ENCODE results near the gene ATRN.

Gene ATRN

DNA sequence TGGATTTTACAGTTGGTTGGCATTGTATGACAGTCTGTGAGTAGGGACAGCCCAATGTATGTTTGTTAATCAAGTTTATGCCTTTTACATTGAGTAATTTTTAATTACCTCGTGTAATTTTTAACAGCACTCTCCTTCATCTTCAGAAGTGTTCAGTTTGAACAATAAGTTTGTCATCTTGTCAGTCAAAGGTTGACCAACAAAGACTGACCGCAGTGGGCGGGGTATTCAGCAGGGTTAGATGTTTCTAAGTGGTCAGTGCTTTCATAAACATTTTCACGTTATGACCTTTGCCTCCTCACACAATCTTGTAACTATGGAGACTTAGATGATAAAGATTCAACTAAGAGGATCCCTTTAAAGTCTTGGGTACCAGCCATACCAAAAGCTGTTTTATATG is 151.6 kb downstream of the ATRN start:
- H3K27ac ChIP-seq (ENCODE audit: low read depth, low read length), result no peak overlapping the region
- H3K36me3 ChIP-seq (ENCODE audit: insufficient read depth, low read length), result no peaks in the 10 kb centered on the region
- no peak overlapping the region for H3K4me3 ChIP-seq (ENCODE audit: low read depth, low read length)
- no peaks in the 10 kb centered on the region for H3K4me1 ChIP-seq (ENCODE audit: control insufficient read depth, insufficient read depth, low read length, unreplicated experiment)
- H3K79me2 ChIP-seq (ENCODE audit: control insufficient read depth, insufficient read depth, low read length, unreplicated experiment), result no peaks in the 10 kb centered on the region
- no peak overlapping the region for H2AFZ ChIP-seq (ENCODE audit: low read length, unreplicated experiment)
- no peaks in the 10 kb centered on the region for H3K27me3 ChIP-seq (ENCODE audit: insufficient read depth, low read length)

DNA sequence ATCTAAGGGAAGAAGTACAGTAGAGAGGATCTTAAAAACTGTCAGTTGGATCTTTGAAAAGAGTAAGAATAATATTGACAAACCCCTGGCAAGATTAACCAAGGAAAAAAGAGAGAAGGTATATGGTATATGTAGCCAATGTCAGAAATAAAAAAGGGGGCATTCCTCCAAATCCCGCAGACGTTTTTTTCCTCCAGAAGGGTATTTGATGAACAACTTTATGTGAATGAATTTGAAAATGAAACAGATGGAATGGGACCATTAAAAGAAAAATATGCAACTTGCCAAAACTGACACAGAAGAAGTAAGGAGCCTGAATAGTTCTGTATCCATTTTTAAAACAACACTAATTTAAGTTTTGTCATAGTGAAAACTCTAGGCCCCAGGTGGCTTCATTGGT is 156.7 kb downstream of the ATRN start:
- Histone ChIP-seq H3K36me3 (ENCODE audit: insufficient read depth, low read length) (no peaks in the 10 kb centered on the region), H3K79me2 (ENCODE audit: control insufficient read depth, insufficient read depth, low read length, unreplicated experiment) (no peaks in the 10 kb centered on the region), H3K4me1 (ENCODE audit: control insufficient read depth, insufficient read depth, low read length, unreplicated experiment) (no peaks in the 10 kb centered on the region)

DNA sequence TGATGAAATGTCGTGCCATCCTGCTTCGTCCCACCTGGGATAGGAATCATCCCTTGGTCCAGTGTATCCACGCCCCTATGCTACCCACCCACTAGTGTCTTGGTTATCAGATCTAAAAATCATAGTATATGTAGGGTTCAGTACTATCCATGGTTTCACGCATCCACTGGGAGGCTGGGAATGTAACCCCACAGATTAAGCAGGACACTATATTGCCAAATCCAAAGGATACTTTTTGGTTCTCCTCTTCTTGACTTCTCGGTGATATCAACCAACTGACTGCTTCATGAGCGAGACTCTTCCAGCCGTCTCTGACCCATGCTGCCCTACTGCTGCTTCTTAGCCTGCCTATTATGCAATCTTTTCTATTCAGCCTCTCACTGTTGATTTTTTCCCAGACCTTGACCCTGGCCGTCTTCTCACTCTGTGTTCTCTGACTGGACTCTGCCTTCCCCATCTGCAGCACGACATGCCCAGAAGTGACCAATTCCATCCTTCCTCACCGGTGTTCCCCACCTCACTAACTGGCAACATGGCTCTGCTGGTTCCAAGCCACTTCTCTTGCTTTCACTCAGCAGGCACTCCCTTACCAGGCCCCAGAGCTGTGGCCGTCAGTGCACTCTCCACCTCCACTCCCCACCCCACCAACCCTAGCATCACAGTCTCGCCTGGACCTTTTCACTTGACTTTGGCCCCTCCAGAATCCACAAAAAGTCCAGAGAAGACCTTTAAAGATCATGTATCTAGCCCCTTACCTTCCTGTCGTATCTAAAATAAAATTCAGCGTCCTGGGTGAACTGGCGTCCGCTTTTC is 157.9 kb downstream of the ATRN start:
- Histone ChIP-seq H3K79me2 (ENCODE audit: control insufficient read depth, insufficient read depth, low read length, unreplicated experiment) (no peaks in the 10 kb centered on the region), H2AFZ (ENCODE audit: low read length, unreplicated experiment) (no peak overlapping the region), H3K4me3 (ENCODE audit: low read depth, low read length) (no peak overlapping the region), H3K36me3 (ENCODE audit: insufficient read depth, low read length) (no peaks in the 10 kb centered on the region), H3K4me1 (ENCODE audit: control insufficient read depth, insufficient read depth, low read length, unreplicated experiment) (no peaks in the 10 kb centered on the region), H3K27me3 (ENCODE audit: insufficient read depth, low read length) (no peaks in the 10 kb centered on the region), H3K27ac (ENCODE audit: low read depth, low read length) (no peak overlapping the region)

More for the DNA sequence above, 156.7 kb downstream of the ATRN start:
- H3K27ac ChIP-seq (ENCODE audit: low read depth, low read length), result no peak overlapping the region
- H2AFZ ChIP-seq (ENCODE audit: low read length, unreplicated experiment), result no peak overlapping the region
- no peak overlapping the region for H3K4me3 ChIP-seq (ENCODE audit: low read depth, low read length)
- no peaks in the 10 kb centered on the region for H3K27me3 ChIP-seq (ENCODE audit: insufficient read depth, low read length)

DNA sequence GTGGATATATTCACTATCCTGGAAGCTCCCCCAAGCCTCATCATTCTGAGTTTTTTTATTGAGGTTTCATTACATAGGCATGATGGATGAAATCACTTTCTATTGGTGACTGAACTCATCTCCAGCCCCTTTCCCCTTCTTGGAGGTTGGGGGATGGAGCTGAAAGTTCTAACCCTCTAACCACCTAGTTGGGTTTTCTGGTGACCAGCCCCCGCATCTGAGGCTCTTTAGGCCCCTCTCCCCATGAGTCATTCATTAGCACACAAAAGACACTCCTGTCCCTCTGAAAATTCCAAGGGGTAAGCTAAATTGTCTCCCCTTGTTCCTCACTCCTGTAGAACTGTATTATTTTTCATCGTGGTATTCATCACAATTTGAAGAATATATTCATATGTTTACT is 159.1 kb downstream of the ATRN start:
- Histone ChIP-seq H3K27ac (ENCODE audit: low read depth, low read length) (no peak overlapping the region), H3K4me1 (ENCODE audit: control insufficient read depth, insufficient read depth, low read length, unreplicated experiment) (no peaks in the 10 kb centered on the region), H3K4me3 (ENCODE audit: low read depth, low read length) (no peak overlapping the region)

GRCh38 chr20:3630429-3630828 is 159.6 kb downstream of the ATRN start:
- no peaks in the 10 kb centered on the region for H3K4me1 ChIP-seq (ENCODE audit: control insufficient read depth, insufficient read depth, low read length, unreplicated experiment)
- H3K79me2 ChIP-seq (ENCODE audit: control insufficient read depth, insufficient read depth, low read length, unreplicated experiment), result no peaks in the 10 kb centered on the region
- H3K4me3 ChIP-seq (ENCODE audit: low read depth, low read length), result no peak overlapping the region
- H2AFZ ChIP-seq (ENCODE audit: low read length, unreplicated experiment), result no peak overlapping the region
- H3K36me3 ChIP-seq (ENCODE audit: insufficient read depth, low read length), result no peaks in the 10 kb centered on the region
- H3K27me3 ChIP-seq (ENCODE audit: insufficient read depth, low read length), result no peaks in the 10 kb centered on the region
- H3K27ac ChIP-seq (ENCODE audit: low read depth, low read length), result no peak overlapping the region

More for the DNA sequence above, 159.1 kb downstream of the ATRN start:
- H3K27me3 ChIP-seq (ENCODE audit: insufficient read depth, low read length), result no peaks in the 10 kb centered on the region
- H3K79me2 ChIP-seq (ENCODE audit: control insufficient read depth, insufficient read depth, low read length, unreplicated experiment), result no peaks in the 10 kb centered on the region
- H3K36me3 ChIP-seq (ENCODE audit: insufficient read depth, low read length), result no peaks in the 10 kb centered on the region
- no peak overlapping the region for H2AFZ ChIP-seq (ENCODE audit: low read length, unreplicated experiment)

- H3K4me3 ChIP-seq (ENCODE audit: low read depth, low read length), result no peak overlapping the region
These were observed 160.7 kb downstream of the ATRN start for GRCh38 chr20:3631534-3631933.

DNA sequence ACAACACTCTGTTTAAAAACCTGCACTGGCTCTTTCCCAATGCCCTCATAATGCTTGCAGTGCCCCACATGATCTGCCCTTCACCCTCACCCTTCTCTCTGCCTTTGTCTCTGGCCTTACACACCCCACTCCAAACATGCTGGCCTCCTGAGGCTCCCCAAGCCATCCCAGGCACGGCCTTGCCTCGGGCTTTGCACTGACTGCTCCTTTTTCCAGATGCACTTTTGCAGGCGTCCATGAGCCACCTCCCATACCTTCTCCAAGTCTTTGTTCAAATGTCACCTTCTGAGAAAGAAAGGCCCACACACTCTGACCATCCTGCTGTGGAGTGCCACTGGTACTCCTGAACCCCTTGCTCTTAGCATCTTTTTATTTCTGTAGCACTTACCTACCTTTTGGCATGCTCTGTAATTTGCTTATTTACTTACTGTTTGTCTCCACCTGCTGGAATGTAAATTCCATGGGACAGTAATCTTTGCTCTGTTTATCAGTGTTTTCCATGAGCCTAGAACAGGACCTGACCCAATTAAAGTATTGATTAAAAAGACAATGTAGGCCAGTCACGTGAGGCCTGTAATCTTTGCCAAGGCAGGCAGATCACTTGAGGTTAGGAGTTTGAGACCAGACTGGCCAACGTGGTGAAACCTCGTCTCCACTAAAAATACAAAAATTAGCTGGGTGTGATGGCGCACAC is 161.6 kb downstream of the ATRN start:
- H3K79me2 ChIP-seq (ENCODE audit: control insufficient read depth, insufficient read depth, low read length, unreplicated experiment), result no peaks in the 10 kb centered on the region
- no peaks in the 10 kb centered on the region for H3K27me3 ChIP-seq (ENCODE audit: insufficient read depth, low read length)
- H3K4me3 ChIP-seq (ENCODE audit: low read depth, low read length), result no peak overlapping the region
- no peak overlapping the region for H2AFZ ChIP-seq (ENCODE audit: low read length, unreplicated experiment)
- H3K36me3 ChIP-seq (ENCODE audit: insufficient read depth, low read length), result no peaks in the 10 kb centered on the region
- no peak overlapping the region for H3K27ac ChIP-seq (ENCODE audit: low read depth, low read length)
- no peaks in the 10 kb centered on the region for H3K4me1 ChIP-seq (ENCODE audit: control insufficient read depth, insufficient read depth, low read length, unreplicated experiment)

More at GRCh38 chr20:3631534-3631933, 160.7 kb downstream of the ATRN start:
- no peaks in the 10 kb centered on the region for H3K4me1 ChIP-seq (ENCODE audit: control insufficient read depth, insufficient read depth, low read length, unreplicated experiment)
- H3K27me3 ChIP-seq (ENCODE audit: insufficient read depth, low read length), result no peaks in the 10 kb centered on the region
- H3K36me3 ChIP-seq (ENCODE audit: insufficient read depth, low read length), result no peaks in the 10 kb centered on the region
- no peaks in the 10 kb centered on the region for H3K79me2 ChIP-seq (ENCODE audit: control insufficient read depth, insufficient read depth, low read length, unreplicated experiment)
- no peak overlapping the region for H2AFZ ChIP-seq (ENCODE audit: low read length, unreplicated experiment)
- no peak overlapping the region for H3K27ac ChIP-seq (ENCODE audit: low read depth, low read length)

- Histone ChIP-seq H3K27ac (ENCODE audit: low read depth, low read length) (no peak overlapping the region), H3K27me3 (ENCODE audit: insufficient read depth, low read length) (no peaks in the 10 kb centered on the region), H3K79me2 (ENCODE audit: control insufficient read depth, insufficient read depth, low read length, unreplicated experiment) (no peaks in the 10 kb centered on the region), H3K4me3 (ENCODE audit: low read depth, low read length) (no peak overlapping the region), H3K4me1 (ENCODE audit: control insufficient read depth, insufficient read depth, low read length, unreplicated experiment) (no peaks in the 10 kb centered on the region), H2AFZ (ENCODE audit: low read length, unreplicated experiment) (no peak overlapping the region), H3K36me3 (ENCODE audit: insufficient read depth, low read length) (peaks cover 5% of the 10 kb centered on the region; the same call in 1 of the 2 replicates)
These were observed 163.2 kb downstream of the ATRN start for GRCh38 chr20:3633913-3634478.

DNA sequence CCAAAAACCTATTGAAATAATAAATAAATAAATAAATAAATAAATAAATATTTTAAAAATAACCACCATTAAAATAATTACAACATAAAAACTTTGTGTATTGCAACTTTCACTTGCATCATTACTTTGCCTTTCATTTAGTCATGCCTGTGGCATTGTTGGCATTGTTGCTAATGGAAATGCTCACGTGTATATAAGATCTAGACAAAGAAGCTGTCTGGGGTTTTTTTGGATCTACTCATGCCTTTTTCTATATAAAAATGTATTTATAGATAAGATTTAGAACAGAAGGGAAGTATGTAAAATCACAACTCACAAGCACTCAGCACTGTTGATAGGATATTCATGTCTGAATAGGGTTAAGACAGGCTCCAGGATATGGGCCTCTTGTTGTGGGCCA is 164.5 kb downstream of the ATRN start:
- H2AFZ ChIP-seq (ENCODE audit: low read length, unreplicated experiment), result no peak overlapping the region
- H3K4me3 ChIP-seq (ENCODE audit: low read depth, low read length), result no peak overlapping the region
- H3K79me2 ChIP-seq (ENCODE audit: control insufficient read depth, insufficient read depth, low read length, unreplicated experiment), result no peaks in the 10 kb centered on the region
- H3K36me3 ChIP-seq (ENCODE audit: insufficient read depth, low read length), result peaks cover 11% of the 10 kb centered on the region; the same call in 1 of the 2 replicates
- H3K4me1 ChIP-seq (ENCODE audit: control insufficient read depth, insufficient read depth, low read length, unreplicated experiment), result no peaks in the 10 kb centered on the region
- H3K27me3 ChIP-seq (ENCODE audit: insufficient read depth, low read length), result no peaks in the 10 kb centered on the region
- H3K27ac ChIP-seq (ENCODE audit: low read depth, low read length), result no peak overlapping the region

DNA sequence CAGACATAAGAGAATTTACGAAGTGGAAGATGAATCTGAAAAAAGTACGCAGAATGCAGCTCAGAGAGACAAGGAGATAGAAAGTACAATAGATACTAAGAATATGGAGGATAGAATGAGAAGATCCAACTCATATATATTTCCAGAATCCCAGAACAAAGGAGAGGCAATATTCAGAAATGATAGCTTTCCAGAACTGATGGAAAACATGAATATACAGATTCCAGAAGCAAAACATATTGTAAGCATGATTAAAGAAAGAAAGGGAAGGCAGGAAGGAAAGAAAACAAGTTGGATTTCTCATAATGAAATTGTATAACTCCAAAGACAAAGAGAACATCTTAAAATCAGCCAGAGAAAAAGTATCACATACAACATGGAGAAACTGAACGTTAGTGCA is 169.4 kb downstream of the ATRN start:
- Histone ChIP-seq H3K36me3 (ENCODE audit: insufficient read depth, low read length) (peaks cover 16% of the 10 kb centered on the region; the same call in 1 of the 2 replicates), H3K4me1 (ENCODE audit: control insufficient read depth, insufficient read depth, low read length, unreplicated experiment) (no peaks in the 10 kb centered on the region), H2AFZ (ENCODE audit: low read length, unreplicated experiment) (no peak overlapping the region), H3K4me3 (ENCODE audit: low read depth, low read length) (no peak overlapping the region), H3K27me3 (ENCODE audit: insufficient read depth, low read length) (no peaks in the 10 kb centered on the region), H3K27ac (ENCODE audit: low read depth, low read length) (no peak overlapping the region), H3K79me2 (ENCODE audit: control insufficient read depth, insufficient read depth, low read length, unreplicated experiment) (no peaks in the 10 kb centered on the region)

Measured in ACC112 (cell line).